Stimulated activated CD8-positive, alpha-beta memory T cell treated with anti-CD3 and anti-CD28 coated beads, Interleukin-15, amount 100 ng/mL, for 1 hour (primary cell): Measurements from ENCODE around the gene ELP2.

Experiments used
- DNase-seq: peaks from one replicate; pipeline ENCODE4 v3.0.0-alpha.2; 2020; ENCODE audit warnings: low read depth

Gene ELP2

DNA sequence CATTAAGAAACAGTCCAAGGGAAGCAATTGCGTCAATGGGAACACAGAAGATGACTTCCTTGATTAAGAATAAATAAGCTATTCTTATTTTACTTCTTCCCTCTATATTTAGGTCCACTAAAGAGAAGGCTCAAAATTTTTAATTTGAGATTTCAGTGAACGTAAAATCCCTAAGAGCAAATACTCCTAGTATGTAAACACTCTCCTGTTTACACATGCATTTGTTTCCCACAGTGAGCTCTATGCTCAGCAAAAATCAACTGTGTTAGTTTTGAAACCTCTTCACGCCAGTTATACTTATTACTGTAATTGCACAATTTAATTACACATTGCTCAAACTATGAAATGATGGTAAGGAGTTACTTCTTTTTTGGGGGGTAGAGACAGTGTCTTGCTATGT is 9.4 kb upstream of the ELP2 start:
- no peak for DNase-seq

- DNase-seq, result no peak
Observed at GRCh38 chr18:36124841-36125240, 4.9 kb upstream of the ELP2 start.

- no peak for DNase-seq
Observed at GRCh38 chr18:36126668-36127067, 3.0 kb upstream of the ELP2 start.

DNA sequence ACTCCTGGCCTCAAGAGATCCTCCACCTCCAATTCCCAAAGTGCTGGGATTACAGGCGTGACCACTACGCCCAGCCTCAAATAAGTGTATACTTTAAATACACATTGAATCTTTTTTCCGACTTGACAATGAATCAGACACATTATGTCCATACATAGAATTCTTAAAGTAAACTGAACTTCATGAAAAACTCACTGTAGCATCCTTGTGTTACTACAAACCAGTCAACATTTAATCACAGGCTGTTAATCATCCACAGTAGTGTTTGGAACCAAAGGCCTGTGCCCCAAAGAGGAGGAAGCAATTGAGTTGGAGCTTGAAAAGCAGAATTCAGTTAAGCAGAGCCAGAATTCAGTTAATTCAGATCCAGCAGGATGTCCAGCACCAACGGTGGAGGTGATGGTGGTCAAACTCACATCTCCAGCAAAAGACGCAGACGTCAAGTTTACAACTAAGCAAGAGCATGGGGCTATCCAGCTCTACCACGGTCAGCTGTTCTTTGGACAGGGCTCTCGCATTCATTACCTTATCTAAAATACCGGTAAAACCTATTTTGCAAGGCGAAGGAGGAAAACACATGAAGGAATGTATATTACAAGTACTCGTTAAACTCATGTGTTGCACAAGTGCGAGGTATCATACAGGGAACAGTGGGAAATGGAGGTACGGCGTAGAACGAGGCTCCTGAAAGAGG is 1.7 kb upstream of the ELP2 start:
- no peak for DNase-seq

DNA sequence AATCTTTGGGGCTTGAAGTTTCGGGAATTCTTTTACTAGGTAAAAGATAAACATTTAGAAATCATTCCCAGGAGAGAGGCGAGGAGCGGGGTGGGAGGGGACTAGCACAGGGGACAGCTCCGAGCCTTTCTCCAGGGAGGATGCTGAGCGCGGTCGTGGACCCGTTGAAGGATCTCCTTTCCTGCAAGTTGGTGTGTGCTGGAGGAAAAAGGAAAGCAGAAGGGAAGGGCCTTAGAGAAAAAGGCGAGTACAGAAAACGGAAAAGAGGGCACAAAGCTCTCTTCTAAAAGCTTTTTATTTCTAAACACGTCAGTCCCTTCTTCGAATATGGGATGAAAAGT is 1.2 kb upstream of the ELP2 start:
- DNase-seq, result no peak

DNA sequence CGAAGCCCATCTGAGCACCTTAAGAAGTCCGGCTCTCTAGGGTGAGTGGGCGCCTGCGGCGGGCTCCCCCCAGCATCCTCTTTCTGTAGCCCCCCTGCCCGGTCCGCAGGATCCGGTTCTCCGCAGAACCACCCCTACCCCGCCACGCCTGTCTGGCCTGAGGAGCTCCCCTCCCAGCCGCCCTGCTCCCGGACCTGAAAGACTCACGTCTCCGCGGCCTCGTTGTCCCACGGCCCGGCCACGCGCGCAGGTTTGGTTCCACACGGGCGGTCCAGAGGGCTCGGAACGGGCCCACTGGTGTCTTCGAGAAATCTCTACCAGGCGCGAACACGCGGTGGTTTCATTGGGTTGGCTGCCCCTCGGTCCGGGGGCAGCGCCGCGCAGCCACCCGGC is 796 bp upstream of the ELP2 start:
- no peak for DNase-seq

GRCh38 chr18:36130039-36130831 is 536 bp downstream of the ELP2 start:
- no peak for DNase-seq

DNA sequence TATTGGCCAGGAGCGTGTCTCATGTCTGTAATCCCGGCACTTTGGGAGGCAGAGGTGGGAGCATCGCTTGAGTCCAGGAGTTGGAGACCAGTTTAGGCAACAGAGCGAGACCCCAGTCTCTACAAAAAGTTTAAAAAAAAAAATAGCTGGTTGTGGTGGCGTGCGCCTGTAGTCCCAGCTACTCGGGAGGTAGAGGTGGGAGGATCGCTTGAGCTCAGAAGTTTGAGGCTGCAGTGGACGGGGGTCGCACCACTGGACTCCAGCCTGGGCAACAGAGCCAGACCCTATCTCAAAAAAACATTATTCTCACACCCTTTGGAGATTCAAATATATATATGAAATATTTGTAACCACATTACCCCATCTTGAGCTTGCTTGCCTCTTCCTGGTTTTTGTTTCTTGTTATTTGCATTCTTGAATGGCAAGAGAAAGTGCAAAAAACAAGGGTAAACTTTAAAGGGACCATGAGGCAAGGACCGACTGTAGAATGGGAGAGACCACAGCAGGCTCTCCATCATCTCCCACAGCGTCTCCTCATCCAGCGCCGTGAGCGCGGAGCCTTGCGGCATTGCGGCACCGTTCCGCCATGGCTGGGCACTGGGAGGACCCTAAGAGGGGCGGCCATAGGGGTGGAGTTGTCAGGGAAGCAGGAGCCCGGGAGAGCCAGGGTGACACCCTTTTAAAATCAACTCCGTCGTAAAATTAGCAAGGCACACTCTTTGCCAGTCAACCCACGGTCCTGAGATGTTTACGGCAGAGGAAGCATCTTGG is 1.4 kb downstream of the ELP2 start:
- no peak for DNase-seq

DNA sequence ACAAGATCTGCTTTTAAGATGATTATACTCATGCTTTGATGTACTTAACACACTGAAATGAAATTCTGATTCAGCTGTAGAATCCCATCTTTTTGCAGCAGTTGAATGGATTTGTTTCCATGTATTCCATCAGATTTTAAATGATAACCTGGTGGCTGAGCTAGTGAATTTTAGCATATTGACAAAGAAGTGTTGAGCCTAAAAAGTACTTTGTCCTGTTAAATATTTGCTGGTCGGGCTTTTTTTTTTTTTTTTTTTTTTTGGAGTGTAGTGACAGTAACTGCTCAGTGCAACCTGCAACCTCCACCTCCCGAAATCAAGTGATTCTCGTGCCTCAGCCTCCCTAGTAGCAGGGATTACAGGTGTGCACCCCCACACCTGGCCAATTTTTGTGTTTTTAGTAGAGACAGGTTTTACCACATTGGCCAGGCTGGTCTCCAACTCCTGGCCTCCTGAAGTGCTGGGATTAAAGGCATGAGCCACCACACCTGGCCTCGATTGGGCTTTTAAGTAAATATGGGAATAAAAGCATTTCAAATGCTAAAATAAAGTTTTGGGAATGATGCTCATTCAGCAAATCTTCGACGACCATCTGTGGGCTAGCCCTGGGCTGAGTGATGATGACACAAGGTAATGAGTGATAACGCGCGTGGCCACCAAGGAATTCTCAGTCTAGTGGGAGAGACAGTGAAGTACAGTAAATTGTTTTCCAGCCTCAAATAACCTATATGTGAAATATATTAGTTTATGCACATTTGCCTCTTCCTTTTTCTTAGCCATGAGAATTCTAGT is 2.2 kb downstream of the ELP2 start:
- DNase-seq, result no peak

DNA sequence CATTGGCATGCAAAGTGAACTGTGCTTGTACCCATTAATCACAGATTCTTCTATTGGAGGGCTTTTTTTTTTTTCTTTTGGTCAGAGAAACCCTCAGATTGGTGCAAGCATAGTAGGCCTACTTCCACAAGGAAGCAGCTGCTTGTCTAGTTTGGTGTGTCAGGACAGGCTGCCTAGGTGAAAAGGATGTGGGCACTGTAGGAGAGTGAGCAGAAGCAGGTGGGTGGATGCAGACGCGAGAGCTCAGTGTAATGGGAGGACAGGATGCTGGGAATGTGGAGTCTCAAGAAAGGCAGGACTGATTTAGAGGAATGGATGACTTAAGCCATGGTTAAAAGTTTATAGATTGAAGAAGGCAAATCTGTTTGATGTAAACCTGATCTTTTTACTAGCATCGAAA is 3.1 kb downstream of the ELP2 start:
- no peak for DNase-seq

- no peak for DNase-seq
Observed at GRCh38 chr18:36135264-36135663, 5.6 kb downstream of the ELP2 start.

DNA sequence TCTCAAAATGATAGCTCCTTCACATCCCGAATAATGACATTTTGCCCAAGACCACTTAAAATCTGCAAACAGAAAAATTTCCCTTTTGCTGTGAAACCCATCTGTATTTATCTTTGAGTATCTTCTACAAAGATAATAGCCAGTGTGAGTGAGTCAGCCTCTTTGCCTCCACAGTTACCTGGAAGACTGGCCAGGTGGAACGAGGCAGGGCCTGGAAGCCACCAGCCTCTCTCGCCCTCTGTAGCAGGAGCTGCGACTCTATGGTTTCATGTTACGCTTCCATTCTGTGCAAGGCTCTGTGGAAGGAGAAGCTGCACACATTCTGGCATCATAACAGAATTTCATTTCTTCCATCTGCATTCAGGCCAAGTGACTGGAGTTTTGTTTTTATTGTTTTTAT is 9.5 kb downstream of the ELP2 start:
- no peak for DNase-seq

DNA sequence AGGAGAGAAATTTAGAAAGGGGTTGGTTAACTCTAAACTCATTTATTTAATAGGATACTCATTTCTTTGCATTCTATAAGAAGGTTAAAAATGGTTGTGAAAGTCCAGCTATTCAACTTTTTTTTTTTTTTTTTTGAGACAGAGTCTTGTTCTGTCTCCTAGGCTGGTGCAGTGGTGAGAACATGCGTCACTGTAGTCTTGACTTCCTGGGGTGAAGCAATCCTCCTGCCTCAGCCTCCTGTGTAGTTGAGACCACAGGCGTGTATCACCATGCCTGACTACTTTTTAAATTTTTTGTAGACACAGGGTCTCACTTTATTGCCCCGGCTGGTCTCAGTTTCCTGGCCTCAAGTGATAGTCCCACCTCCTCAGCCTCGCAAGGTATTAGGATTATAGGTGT is 11.9 kb downstream of the ELP2 start:
- DNase-seq, result no peak

- no peak for DNase-seq
Observed at GRCh38 chr18:36142751-36143150, 13.1 kb downstream of the ELP2 start.

GRCh38 chr18:36143391-36143790 is 13.7 kb downstream of the ELP2 start:
- no peak for DNase-seq

GRCh38 chr18:36149514-36150289 is 20.0 kb downstream of the ELP2 start:
- no peak for DNase-seq

DNA sequence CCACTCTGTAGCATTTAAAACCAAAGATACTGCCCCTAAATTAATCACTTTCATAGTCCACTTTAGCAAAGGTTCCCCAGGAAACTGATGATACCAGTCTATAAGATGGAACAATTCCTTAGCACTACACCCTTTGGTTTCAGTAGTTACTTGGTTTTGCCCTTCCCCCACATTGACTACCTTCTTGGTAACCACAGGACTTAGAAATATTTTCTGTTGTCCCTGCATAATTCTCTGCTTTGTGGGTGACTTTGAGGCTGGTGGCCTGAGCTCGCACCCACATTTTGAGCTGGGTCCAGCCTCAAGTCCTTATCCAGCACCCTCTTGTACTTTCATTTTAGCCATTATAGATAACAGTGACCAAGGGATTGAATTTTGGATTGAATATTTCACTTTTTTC is 23.1 kb downstream of the ELP2 start:
- no peak for DNase-seq

DNA sequence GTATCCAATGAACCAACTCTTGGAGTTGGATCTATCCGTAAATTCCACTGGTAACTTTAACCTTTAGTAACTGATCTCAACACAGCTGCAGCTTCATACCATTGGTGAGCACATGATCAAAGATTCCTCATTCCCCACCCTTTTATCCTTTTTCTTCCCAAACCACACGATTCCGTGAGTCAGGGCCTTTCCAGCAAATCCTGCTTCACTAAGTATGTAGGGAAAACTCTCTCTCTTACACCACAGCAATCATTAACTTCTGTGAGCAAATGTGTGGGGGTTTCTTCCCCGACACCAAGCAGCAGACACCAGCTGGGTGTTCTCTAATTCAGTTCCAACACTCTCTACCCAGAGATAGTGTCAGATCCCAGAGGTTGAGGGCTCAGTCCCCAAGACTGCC is 23.5 kb downstream of the ELP2 start:
- DNase-seq, result no peak

- DNase-seq, result no peak
Observed at GRCh38 chr18:36153771-36154170, 24.1 kb downstream of the ELP2 start.

DNA sequence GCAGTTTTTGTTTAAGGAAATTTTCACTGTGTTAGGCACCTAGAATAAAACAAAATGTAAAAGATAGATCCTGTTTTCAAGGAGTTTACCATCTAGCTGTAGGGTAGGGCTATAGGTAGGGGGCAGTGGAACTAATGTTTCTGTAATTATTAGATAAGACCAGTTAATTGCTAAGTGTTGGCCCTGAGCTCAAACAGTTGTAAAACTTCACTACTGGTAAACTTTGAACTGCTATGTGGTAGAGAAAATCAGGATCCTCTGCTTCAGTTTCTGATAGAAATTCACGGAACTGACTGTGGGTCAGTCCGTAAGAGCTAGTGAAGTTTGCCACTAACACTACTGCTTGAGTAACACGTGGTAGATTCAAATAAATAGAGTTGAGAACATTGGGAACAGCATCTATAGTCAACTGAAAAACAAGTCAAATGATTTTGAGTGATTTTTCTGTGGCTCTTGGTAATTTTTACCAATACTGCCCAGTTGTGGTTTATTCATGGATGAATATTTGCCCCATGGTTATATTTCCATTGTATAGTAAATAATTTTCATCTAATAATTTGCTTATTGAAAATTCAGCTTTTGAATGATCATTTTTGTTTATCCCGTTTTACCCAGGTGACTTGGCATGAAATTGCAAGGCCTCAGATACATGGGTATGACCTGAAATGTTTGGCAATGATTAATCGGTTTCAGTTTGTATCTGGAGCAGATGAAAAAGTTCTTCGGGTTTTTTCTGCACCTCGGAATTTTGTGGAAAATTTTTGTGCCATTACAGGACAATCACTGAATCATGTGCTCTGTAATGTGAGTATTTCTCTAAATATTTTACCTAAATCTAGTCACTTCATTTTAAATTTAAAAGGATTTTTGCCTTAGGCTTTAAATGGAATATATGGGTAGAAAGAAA is 26.4 kb downstream of the ELP2 start:
- no peak for DNase-seq

DNA sequence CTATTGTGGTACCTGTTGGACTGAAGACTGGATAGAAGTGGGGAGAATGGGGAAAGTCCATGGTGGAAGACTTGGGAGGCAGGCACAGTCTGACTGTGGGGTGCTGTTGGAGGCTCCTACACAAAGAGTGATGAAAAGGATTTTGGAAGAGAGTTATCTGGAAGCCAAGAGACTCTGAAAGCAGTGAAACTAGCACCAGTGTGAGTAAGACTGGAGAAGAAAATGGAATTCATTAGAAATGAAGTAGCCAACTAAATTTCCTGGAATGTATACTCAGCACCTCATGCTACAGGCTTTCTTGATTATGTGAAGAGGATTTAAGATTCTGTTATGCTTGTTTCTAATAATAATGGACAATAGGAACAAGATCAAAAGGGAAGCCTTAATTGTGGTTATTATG is 27.7 kb downstream of the ELP2 start:
- no peak for DNase-seq
